ENCODE measurements around the gene ZNF761.
"Not testable (repeated sequence)": the region's sequence is repeated elsewhere in the genome, so short reads cannot be mapped to it uniquely, and the experiment has no call there.

The ZNF761 gene

GRCh38 chr19:53431399-53432087, at the start of gene ZNF761:
TSS of gene ZNF761 (plus strand) at chr19:53431984. CDS start at chr19:53447269, 15,285 bp downstream.
- peak; percentile 97 to 98 for DNase-seq

- DNase-seq, result no peak
These were observed 43.6 kb upstream of the ZNF761 start for GRCh38 chr19:53388168-53388567.

- no peak for DNase-seq
These were observed 42.9 kb upstream of the ZNF761 start for GRCh38 chr19:53388904-53389303.

- DNase-seq, result no peak
These were observed 42.2 kb upstream of the ZNF761 start for GRCh38 chr19:53389571-53389970.

- DNase-seq, result no peak
These were observed 41.8 kb upstream of the ZNF761 start for GRCh38 chr19:53389978-53390377.

GRCh38 chr19:53394522-53394973, 37.2 kb upstream of the ZNF761 start:
- DNase-seq, result peak in 1 of 2 donors; percentile 4

- DNase-seq, result peak; percentile 96 to 98
These were observed 36.6 kb upstream of the ZNF761 start, which contains the start of gene ZNF765 for GRCh38 chr19:53394974-53395839. TSS of gene ZNF765 (plus strand) at chr19:53395149. CDS start at chr19:53398016, 2,867 bp downstream.

GRCh38 chr19:53395840-53396524, 35.8 kb upstream of the ZNF761 start:
- not testable (repeated sequence) for DNase-seq

GRCh38 chr19:53396525-53396868, 35.3 kb upstream of the ZNF761 start:
- no peak for DNase-seq

- not testable (repeated sequence) for DNase-seq
These were observed 33.9 kb upstream of the ZNF761 start for GRCh38 chr19:53397918-53398317.

GRCh38 chr19:53409505-53410204, 22.1 kb upstream of the ZNF761 start:
- no peak for DNase-seq

GRCh38 chr19:53420520-53421315, 11.1 kb upstream of the ZNF761 start:
- DNase-seq, result not testable (repeated sequence)

- no peak for DNase-seq
These were observed 9.2 kb upstream of the ZNF761 start for GRCh38 chr19:53422551-53422950.

GRCh38 chr19:53423074-53423473, 8.7 kb upstream of the ZNF761 start:
- not testable (repeated sequence) for DNase-seq

GRCh38 chr19:53423680-53424079, 8.1 kb upstream of the ZNF761 start:
- DNase-seq, result not testable (repeated sequence)

GRCh38 chr19:53424968-53425597, 6.7 kb upstream of the ZNF761 start:
- DNase-seq, result peak; percentile 62 to 76

- peak in 1 of 2 donors; percentile 28 for DNase-seq
These were observed 391 bp downstream of the ZNF761 start for GRCh38 chr19:53432088-53432661.

GRCh38 chr19:53443809-53444208, 12.0 kb downstream of the ZNF761 start:
- DNase-seq, result not testable (repeated sequence)

- DNase-seq, result not testable (repeated sequence)
These were observed 15.4 kb downstream of the ZNF761 start for GRCh38 chr19:53447196-53447595.

- DNase-seq, result no peak
These were observed 24.0 kb downstream of the ZNF761 start for GRCh38 chr19:53455828-53456227.

Data from activated CD4-positive, alpha-beta T cell treated with anti-CD3 and anti-CD28 coated beads for 4 hours (primary cell).